EL (cell line): ENCODE measurements around the gene GRIPAP1.

Experiments used
- DNase-seq: peaks from one replicate; pipeline ENCODE4 v3.0.0-alpha.2; 2016

The GRIPAP1 gene

DNA sequence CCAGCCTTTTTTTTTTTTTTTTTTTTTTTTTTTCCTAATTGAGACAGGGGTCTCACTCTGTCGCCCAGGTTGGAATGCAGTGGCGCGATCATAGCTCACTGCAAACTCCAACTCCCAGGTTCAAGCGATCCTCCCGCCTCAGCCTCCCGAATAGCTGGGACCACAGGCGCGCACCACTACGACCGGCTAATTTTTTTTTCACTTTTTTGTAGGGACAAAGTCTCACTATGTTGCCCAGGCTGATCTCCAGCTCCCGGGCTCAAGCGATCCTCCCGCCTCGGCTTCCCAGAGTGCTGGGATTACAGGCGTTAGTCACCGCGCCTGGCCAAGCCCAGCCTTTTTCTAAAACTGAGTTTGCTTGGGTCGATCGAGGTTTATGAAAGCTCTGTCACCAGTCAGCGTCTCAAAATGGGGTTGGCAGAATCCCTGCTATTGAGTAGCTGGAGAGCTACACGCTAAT is 43.4 kb downstream of the GRIPAP1 start:
- DNase-seq, result peak; percentile 56

DNA sequence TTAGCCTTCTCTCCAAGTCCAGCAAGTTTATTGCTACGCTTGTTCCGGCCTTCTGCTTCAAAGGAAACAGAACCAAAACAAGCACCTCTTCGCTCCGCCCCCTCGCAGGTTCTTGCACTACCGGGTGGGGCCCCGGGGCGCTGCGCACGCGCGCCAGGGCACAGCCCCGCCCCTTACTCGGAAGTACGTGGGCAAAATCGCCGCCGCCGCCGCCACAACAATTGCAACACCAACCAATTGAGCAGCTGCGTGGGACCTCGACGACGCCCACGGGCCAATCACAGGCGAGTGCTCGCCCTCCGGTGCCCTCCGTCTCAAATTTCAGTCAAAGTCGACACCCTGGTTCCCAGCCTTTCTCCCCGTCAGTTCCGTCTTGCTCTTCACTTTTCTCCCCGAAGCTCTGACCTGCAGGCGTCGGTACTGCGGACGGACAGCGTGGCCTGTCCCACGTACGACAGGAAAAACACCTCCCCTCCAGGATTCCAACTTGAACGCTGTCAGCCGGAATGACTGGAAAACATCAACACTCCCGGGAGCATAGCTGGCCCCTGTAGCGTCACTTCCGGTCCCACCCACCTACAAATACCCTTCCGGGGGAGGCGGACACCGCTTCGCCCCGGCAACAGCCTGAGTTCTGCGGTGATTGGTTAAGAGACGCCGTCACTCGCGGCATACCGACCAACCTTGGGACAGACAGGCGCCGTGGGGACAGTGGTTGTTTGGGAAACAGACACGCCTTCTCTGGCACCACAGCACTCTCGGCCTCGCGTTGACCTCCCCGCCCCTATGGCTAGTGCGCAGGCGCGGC is 44.0 kb downstream of the GRIPAP1 start:
- peak; percentile 96 for DNase-seq

DNA sequence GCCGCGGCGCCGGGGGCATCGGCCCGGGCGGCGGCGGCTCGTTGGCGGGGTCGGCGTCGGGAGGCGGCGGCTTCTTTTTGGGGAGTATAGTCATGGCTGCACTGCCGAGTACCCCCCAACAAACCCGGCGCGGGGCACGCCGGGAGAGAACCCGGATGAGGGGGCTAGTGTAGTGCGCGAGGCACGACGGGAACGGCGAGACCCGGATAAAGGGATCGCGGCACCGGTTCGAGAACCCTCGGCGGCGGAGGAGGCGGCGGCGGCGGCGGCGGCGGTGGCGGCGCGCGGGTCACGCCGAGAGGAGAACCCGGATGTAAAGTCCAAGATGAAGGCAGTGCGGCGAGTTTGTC is 44.6 kb downstream of the GRIPAP1 start, which contains the start of gene OTUD5:
Gene OTUD5, minus strand, starts transcription at position 131 of the 350 bp plus-strand sequence. Its CDS starts 37 bp downstream, at position 94.
- peak; percentile 62 for DNase-seq

DNA sequence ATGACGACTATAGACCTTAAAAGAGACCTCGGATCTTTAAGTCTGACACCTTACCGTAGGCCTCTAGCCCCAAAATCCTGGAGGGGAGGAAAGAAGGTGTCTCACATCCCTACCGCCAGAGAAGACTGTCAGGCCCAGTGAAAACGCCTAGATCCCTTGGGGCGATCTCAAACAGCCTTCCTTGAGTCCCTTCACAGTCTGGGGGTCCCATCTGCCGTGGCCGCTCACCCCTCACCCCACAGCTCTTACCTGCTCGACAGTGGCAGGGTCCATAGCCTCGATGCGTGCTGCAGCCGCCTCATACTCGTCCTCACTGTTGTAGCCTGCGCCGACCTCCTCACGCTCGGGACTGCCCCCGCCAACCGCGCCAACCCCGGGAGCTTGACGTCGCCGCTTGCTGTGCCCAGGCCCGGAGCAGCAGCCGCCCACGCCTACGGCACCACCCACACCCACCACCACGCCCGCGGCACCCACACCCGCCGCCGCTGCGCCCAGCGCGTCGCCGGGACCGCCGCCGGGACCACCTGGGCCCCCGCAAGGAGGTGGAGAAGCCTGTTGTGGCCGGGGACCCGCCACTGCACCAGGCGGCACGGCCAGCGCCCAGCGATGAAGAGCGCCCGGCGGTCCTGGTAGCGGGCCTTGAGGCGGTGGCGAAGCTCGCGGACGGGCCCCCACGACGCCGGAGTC is 45.2 kb downstream of the GRIPAP1 start:
- no peak for DNase-seq

DNA sequence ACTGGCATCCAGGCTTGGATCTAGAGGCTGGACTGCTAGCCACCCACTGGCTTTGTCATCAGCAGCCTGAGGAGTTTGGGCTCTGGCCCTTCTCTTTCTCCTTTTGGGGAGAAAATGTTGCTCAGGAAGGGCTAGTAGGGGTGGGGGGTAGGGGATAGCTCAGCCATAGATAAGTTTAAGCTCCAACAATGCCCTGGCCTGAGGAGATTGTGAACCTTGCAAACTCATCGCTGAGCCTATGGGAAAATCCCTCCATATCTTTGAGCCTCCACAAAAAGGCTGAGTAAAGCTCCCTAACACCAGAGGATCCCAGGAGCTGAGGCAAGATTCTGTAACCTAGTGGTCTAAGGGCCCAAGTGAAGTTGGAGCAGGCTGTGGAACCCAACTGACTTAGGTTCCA is 53.5 kb downstream of the GRIPAP1 start:
- no peak for DNase-seq

DNA sequence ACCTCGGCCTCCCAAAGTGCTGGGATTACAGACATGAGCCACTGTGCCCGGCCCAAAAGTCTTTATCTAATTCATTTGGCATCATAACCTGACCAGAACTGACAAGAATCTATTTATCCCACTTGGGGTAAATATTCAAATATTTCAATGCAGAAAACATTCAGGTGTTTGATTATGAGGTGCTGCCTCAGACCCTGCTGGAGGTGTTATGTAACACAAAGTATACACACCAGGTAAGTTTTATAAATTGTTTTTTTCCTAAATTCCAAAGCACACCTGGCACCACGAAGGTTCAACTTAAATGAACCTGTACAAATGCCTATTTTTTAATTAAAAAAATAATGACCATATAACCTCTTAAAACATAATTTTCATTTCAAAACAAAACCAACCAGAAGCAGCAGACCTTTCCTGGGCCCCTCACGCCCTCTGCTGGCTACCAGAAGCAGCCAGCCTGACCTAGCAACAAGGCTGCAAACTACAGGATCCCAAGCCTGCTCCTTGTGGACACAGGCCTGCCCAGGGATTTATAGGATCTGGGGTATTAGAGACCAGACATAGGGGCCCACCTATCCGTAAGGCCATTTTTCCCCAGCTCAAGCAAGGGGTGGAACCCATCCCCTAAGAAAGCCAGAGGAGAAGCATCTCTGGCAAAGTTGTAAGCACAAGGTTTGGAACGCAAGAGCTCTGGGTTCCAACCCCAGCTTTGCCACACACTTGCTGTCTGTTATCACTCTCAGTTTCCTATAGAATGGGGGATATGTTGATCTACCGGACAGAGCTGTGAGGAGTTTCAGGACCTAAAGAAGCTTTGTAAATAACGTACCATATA is 56.3 kb downstream of the GRIPAP1 start:
- DNase-seq, result peak; percentile 38

DNA sequence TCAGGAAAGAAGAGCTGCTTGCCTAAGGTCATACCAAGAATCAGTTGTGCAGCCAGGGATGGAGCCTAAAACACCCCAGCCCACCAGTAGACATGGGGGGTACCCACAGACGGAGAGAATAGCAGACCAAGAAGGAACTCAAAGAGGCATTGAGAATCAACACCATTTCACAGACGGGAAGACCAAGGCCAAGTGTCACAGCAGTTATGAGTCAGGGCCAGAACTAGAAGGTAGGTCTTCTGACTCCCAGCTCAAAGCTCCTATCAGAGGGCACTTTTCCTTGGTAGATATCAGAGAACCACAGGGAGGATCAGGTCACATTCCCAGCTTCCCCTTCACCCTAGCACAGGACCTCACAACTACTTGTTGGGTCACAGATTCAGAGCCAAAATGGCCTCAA is 59.2 kb downstream of the GRIPAP1 start:
- no peak for DNase-seq

DNA sequence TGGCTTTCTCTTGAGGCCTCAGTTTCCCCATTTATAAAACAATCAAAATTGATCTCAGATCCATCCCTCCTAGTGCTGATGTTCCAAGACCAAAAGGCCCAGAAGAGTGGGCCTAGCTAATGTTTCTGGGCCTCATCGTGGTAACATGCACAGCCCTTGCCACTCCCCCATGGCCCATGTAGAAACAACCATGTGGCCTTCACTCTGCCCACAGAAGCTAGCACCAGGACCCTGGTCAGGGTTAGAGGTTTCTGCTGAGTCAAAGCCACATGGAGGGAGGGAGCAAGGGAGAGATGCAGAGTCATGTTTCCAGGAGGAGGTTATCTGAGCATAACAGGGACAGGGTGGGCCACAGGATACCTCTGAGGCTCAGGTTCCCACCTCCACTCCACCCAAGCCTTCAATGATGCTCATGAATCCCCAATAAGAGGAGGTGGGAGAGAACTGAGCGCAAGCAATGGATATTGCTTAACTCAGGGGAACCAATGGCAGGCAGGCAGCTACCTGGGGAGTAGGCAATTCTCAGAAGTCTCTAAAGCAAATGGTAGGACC is 61.6 kb downstream of the GRIPAP1 start:
- DNase-seq, result no peak

DNA sequence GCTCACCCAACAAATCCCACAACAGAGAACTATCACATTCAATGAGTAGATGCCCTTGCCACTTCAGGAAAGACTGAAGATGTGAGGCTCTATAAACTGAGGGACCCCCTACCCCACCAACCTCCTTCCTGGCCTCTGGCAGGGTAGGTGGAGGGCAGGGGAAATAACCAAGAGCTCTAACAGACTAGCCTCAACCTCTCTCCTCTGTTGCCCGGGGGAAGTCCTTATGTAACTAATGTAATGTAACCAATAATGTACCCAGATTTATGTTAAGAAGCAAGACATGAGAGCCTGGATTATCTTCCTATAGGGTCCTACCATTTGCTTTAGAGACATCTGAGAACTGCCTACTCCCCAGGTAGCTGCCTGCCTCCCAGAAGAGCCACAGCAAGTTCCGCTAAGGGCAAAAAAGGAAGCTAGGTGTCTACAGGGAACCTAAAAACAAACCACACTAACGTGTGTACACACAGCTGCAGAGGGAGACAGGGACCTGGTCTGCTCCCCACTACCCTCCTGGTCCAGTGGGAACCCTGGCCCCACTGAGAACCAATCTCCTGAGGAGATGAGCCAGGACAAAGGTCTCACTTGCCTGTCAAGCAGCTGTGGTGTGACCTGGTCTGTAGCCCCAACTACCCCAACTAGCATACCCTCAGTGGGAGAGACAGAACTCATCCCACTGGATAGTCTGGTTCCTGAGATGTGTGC is 62.4 kb downstream of the GRIPAP1 start:
- no peak for DNase-seq

DNA sequence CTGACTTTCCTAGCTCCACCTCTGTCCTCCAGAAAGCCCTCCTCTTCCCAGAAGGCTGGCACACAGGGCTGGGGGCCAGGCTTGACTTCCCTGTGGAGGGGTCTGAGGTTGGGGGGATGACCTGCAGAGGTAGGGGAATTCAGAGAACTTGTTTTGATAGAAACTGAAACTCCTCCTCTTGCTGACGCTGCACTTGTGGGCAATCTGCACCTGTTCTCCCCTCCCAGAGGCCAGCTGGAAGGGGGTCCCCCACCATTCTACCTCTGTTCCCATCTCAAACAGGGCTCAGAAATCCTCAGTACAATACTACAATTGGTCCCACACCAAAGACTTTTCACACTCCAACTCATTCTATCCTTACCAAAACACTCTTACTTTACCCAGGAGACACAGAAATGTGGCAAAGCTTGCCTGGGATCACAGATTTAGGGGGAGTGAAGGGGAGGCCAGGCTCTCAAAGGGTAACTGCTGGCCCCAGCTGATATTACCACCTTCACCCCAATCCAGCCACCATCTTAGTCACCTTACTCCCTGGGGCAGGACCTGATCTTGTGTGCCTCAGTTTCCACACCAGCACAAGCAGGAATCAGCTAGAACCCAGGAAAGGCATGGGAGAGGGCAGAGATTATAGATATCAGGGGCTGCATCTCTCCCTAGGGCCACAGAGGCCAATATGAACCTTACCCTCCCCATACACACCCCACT is 63.2 kb downstream of the GRIPAP1 start:
- DNase-seq, result no peak

DNA sequence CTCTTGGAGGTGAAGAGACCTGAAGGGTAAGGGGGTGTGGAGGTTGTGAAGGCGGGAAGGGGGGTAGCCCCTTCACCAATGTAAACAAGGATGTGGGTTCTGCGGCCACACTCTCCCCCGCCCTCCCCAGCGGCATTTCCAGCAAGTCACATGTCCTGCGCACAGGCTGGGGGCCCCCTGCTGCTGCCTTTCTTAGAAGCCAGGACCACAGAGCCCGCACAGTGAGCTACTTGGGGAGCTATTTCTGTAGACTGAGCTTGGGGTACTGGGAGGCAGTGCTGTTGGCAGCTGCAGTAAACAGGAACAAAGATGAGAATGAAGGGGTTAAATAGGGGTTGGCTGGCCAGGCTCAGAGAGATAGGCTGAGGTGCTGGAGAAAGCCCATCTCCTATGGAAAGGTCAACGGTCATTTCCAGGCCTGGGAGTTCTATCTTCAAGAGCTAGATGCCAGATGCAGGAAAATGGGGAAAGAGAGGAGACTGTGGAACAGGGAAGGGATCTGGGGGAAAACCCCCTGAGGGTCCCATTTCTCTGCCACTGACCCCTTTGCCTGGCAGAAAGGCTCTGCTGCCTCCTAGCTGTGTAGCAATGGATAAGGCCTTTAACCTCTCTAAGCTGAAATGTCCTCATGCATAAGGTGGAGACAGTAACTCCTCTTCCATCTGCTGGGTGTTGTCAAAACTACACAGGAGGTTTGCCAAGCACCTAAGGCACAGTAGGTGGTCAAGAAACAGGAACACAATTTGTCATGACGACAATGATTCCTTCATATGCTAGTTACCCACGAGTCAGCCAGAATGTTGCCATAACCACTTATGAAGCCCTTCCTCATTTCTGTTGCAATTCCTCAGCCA is 64.8 kb downstream of the GRIPAP1 start:
- no peak for DNase-seq

DNA sequence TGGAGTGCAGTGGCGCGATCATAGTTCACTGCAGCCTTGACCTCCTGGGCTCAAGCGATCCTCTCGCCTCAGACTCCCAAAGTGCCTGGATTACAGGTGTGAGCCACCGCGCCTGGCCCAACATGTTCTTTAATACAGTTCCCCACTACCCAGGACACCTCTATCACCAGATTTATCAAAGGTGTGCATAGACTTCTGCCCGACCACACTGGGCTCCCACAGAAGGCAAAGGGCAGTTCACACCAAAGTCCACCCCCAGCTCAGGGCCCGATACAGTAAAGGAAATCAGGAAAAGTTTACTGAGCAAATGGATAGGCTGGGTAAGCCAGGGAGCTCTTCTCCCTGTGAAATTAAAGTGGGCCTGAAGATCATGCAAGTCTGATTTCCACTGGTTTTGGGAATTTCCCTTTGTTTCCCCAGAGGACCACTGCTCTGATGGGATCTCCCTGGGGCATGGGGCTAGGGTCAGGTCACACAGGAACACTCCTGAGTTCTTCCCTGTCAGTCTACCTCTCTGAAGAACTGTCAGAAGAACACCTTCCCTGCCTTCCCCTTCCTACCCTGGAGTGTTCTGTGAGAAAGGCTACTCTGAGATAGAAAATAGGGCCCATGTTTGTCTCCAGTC is 65.5 kb downstream of the GRIPAP1 start:
- no peak for DNase-seq

DNA sequence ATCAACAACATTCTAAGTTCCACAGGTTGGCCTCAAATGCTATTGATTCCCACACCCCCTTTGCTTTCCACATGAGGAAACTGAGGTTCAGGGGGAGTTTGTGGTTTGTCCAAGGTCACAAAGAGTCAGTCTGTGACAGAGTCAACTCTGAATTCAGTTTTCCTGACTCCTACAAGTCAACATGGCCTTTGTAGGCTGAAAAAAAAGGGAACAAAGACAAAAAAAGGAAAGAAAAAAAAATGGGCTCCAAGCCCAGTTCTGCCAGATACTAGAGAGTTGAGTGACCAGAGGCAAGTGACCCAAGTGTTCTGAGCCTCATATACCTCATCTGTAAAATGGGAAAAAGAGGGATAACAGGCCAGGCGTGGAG is 66.8 kb downstream of the GRIPAP1 start:
- no peak for DNase-seq

DNA sequence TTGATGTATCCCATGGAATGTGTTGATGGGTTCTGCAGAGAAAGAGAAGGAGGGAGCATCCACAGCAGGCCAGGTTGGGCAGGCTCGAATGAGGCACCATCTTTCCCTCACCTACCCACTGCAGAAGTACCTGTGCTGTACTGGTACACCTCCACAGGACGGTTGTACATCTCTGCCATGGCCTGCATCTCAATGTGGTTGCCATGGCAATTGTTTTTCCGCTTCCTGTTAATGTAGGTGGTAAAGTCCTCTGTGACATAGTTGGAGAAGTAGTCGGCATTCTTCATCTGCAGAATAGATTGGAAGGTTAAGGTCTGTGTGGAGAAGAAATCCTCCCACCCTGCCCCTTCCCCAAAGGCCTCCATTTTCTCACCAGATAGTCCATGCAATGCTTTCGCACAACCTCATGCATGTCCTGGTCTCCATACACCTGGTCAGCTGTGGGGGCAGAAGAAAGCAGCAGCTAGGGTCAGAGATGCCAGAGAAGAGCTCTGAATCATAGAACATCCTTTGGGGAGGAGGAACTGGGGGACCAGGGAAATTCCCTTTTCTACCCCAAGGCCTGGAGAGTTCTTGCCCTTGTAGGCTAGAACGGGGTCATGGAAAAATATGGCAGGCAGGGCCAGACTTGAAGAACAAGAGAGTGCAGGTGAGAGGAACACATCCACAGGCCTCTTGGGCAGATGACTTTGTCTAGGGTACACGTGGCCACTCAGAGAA is 67.3 kb downstream of the GRIPAP1 start:
- DNase-seq, result no peak

DNA sequence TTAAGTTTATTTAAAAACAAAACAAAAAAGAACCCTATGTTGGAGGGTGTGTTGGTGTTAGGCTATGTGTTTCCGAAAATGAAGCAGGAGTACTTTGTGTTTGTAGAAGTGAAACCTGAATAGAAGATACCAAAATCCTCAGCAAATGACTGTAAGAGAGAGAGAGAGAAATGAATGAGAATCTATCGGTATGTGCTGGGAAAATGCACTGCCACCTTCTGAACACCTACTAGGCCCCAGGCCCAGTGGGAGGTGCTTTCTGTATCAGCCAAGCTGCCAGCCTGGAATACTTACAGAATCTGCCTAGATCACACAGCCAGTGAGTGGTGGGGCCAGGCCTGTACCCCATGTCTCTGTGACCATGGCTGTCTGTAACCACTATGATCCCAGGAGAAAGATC is 68.3 kb downstream of the GRIPAP1 start:
- DNase-seq, result no peak

DNA sequence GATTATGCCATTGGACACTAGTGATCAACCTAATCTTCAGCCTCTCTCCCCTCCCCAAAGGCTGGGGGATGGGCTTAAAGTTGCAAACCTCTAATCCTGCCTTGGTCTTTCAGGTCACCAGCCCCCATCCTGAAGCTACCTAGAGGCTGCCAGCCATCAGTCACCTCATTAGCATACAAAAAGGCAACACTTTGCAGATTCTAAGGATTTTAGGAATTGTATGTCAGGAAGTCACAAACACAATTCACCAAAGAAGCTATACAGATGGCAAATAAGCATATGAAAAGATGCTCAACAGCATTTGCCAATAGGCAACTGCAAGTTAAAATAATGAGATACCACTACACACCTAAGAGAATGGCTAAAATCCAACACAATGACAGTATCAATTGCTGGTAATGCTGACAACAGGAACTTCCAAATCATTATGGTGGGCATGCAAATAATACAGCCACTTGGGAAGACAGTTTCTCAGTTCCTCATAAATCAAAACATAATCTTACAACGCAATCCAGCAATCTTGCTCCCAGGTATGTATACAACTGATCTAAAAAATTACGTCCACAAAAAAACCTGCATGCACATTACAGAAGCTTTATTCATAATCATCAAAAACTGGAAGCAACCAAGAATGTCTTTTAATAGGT is 74.2 kb downstream of the GRIPAP1 start:
- DNase-seq, result no peak

DNA sequence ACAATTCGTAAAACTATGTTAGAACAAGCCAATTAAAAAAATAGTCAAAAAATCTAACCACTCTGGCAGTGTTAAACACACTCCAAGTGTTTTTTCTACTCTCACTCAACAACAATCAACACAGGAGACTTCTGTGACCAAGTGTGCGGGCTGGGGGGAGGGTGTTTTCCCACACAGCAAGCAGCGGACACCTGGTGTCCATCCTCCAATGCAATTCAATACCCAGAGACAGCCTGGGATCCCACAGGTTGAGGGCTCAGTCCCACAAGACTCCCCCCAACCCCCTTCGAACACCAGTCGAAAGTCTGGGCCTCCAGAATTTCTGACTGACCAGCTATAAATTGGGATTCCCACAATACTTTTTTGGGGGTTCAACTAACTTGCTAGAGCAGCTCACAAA is 74.9 kb downstream of the GRIPAP1 start:
- no peak for DNase-seq

DNA sequence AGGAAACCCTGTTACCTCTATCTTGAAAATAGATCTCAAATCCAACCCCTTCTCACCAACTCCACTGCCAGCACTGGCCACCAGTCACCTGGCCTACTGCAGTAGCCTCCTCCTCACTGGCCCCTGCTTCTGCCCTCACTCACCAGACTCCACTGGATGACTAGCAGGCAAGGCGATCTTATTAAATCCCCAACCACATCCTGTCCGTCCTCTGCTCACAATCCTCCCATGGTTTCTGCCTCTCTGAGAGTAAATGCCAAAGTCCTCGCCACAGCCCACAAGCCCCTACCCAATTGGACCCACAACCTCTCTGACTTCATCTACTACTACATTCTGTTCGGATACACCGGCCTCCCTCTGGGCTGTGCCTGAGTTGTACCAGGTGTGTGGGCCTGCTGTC is 77.8 kb downstream of the GRIPAP1 start:
- no peak for DNase-seq

DNA sequence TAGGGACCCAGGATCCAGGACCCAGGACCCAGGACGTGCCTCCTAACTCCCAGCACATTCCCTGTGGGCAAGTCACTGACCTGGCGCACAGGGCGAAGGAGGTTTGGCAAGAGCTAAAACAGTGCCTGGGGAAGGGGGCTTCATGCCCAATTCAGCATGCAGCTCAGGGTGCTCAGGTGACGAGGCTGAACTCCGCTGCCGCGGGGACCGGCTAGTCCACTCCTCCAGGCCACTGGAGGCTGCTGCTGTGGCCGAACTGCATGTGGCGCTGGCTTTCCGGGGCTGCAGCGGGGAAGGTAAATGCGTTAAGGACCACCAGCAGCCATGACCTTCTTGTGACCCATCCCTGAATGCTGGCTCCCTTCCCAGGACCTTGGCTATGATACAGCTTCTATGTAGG is 78.3 kb downstream of the GRIPAP1 start:
- DNase-seq, result no peak
